NCI-H1048 (cell line): Measurements from ENCODE around the gene RNF6.
A peak's percentile ranks its signal among the peaks of the same experiment; 100 is the strongest.
"Not testable (repeated sequence)": the region's sequence is repeated elsewhere in the genome, so short reads cannot be mapped to it uniquely, and the experiment has no call there.

ENCODE experiments used
- DNase-seq: peaks from one replicate; lab custom pipeline; 2025; lab: John Stamatoyannopoulos, UW

Gene RNF6

DNA sequence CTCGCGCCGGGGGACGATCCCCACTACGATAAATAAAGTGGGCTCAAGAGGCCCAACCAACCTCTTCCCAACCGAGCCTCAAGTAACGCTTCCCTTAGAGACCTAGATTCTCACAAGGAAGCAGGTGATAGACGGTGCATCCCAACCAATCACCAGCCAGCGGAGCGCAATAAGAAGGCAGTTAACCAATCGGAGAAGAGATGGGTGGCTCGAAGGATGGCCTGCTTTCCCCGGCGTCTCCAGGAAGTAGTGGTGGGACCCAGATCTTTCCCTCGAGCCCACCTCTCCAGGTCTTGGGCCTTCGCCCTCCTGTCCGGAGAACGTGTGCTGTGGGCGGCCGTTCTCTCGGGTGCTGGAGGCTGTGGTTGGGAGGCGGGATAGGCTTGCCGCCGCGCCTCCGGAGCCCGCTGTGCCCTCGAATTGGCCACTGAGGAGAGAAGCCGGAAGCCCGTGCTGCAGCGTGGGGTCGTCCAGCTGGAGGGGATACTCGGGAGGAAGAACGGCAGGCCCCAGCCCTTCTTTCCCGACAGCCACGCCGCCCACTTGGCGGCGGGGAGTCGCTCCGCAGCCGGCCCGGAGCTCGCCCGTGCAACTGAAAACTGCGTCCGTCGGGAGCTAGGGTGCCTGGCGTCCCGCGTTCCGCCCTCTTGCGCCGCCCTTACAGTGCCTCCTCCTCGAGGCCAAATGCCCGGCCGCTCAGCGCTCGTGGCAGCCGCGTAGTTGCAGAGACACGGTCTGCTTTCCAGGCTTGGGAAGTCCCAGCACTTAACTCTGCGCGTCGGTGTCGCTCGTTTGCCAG, at the start of gene RNF6:
Gene RNF6 (minus strand): TSS at position 594 of the 799 bp plus-strand sequence. CDS start 2,665 bp downstream, outside the sequence.
- peak; percentile 91 for DNase-seq

DNA sequence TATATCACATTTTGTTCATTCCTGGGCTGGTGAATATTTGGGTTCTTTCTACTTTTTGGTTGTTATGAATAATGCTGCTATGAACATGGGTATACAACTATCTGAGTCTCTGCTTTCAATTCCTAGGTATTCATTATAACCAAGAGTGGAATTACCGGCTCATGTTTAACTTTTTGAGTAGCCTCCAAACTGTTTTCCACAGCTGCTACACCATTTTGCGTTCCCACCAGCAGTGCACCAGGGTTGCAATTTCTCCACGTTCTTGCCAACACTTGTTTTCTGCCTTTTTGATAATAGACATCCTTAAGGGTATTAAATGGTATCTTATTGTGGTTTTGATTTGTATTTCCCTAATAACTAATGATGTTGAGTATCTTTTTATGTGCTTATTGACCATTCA, 48.6 kb upstream of the RNF6 start:
- DNase-seq = no peak

- no peak for DNase-seq
Measured at GRCh38 chr13:26266311-26266710, 44.2 kb upstream of the RNF6 start.

DNA sequence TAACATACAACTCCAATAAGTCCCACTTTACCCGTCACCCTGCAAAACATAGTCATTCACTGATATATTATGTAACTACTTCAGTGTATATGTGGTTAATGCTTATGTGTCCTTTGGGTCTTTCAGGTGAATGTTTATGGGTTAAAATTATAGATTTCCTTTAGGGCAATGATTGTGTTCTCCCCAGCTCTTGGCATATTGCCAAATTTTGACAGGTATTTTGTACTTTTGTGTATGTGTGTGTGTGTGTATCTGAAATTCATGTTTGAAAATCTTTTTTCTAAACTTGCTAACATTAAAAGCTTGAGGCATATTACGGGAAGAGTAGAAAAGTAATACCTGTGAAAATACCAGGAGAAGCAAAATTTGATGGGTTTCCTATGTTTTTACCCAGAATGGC, 40.0 kb upstream of the RNF6 start:
- no peak for DNase-seq

- DNase-seq = no peak
Measured at GRCh38 chr13:26259634-26260033, 37.5 kb upstream of the RNF6 start.

DNA sequence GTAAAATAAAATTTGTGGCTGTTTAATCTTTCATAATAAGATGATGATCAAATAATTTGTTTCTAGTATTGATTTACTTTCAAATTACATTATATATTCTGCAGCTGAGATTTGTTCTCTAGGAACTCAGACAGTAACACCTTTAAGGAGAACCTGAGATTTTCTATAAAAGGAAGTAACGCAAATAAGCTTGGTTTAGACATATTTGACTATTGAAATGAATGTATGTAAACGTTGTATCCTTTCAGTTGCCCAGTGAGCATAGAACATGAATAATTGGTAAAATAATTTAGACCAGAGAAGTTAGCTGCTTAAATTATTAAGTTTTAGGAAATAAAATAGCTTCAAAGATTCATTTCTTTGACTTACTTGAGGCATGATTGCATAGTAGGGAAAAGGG, 34.9 kb upstream of the RNF6 start:
- no peak for DNase-seq

GRCh38 chr13:26255691-26256277, 33.7 kb upstream of the RNF6 start:
- DNase-seq = no peak

DNA sequence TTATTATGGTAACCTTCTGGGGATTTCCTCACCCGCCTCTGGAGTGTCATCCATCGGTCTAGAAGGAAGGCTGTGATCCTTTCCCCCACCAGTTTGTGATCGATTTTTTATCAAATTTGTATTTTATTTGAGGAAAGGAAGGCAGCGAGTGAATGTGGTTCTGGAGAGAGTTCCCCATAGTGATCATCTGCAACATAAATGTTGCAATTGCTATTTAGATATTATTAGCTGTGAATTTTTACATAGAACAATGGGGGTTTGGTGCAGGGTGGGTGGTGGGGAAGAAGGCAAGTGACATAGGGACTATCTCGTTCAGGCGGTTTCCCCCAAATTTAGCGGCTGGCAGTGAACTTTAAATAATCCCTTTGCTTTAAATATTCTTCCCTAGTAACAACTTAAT, 33.0 kb upstream of the RNF6 start:
- DNase-seq = no peak

DNA sequence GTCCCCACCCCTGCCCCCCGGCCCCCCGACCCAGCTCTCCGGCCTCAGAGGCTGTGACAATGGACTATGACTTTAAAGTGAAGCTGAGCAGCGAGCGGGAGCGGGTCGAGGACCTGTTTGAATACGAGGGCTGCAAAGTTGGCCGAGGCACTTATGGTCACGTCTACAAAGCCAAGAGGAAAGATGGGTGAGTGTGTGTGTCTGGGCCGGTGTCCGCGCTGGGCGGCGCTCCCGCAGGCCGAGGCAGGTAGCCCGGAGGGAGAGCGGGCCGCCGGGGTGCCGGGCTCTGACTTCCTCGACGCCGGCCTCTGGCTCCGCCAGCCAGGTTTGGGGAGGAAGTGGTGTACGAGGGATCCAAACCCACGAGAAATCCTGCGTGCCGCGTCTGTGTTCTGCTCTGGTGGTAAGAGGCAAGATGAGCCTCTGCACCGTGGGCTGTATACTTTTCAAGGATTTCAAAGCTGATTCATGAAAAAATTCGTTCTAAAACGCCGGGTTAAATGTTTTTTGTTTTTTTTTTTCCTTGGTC, 32.5 kb upstream of the RNF6 start:
- DNase-seq = no peak

- DNase-seq = peak; percentile 65
Measured at GRCh38 chr13:26253787-26254582, 31.9 kb upstream of the RNF6 start, which contains the start of gene CDK8. TSS of gene CDK8 (plus strand) at chr13:26254129. CDS start at chr13:26254642, 513 bp downstream.

GRCh38 chr13:26253262-26253786, 31.2 kb upstream of the RNF6 start:
- no peak for DNase-seq

- DNase-seq = not testable (repeated sequence)
Measured at GRCh38 chr13:26252006-26252405, 29.9 kb upstream of the RNF6 start.

GRCh38 chr13:26249551-26249950, 27.4 kb upstream of the RNF6 start:
- DNase-seq = no peak

DNA sequence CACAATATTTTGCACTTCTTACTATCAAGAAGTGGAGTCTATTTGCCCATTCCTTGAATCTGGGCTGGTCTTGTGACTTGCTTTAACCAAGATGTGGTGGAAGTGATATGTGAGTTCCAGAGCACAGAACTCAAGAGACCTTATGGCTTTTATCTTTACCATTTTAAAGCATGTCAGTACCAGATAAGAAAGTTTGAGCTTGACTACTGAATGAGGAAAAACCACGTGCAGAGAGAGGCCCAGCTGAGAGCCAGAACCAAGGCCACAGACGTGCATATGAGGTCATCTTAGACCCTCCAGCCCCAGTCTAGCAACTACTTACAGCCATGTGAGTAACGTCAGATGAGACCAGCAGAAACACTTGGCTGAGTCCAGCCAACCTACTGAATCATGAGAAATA, 25.5 kb upstream of the RNF6 start:
- DNase-seq = no peak

GRCh38 chr13:26247011-26247410, 24.9 kb upstream of the RNF6 start:
- DNase-seq = no peak

GRCh38 chr13:26246154-26246553, 24.0 kb upstream of the RNF6 start:
- no peak for DNase-seq

- no peak for DNase-seq
Measured at GRCh38 chr13:26236296-26236695, 14.2 kb upstream of the RNF6 start.

- DNase-seq = no peak
Measured at GRCh38 chr13:26230703-26231102, 8.6 kb upstream of the RNF6 start.

DNA sequence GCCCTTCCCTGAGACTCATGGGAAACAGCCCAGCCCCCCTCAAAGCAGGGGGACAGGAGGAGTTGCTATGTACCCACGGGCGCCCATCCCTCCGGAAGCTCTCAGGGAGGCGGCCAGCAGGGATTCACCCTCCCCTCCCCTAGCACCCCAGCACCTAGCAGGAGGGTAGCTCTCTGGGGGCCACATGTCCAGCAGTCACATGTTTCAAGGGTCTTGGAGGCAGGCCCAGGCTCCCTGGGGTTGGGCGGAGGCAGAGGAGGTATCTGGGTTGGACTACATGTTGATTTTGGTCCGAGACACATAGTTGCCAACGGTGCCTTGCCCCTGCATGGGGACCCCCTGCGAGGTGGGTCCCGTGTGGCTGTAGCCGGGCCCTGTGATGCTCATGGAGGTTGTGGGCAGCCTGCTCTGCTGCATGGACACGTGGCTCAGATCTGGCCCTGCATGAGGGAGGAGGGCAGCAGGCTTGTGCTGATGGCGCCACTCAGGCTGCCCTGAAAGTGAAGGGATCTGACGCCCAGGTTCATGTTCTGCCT, 7.0 kb upstream of the RNF6 start:
- no peak for DNase-seq

- no peak for DNase-seq
Measured at GRCh38 chr13:26228096-26228495, 6.0 kb upstream of the RNF6 start.

GRCh38 chr13:26227166-26227971, 5.3 kb upstream of the RNF6 start:
- no peak for DNase-seq
